GM12878 (cell line): ENCODE measurements around the gene SPDYE3. TPM values are rescaled to one million over a fixed set of nuclear protein-coding genes. Genes with fewer than 3 reads are reported as not detected.
A peak's percentile ranks its signal among the peaks of the same experiment; 100 is the strongest.

ENCODE experiments used
- ATAC-seq: fragments of 200-7000 bp; cut with Tn5 transposase; 3 replicates; pipeline ENCODE4 v1.9.1; 2020; ENCODE audit warnings: mild to moderate bottlenecking, moderate library complexity
- BruUV-seq: library from RNA; stranded (reverse); fragments of 400-500 nt; replicated peaks from 2 replicates; lab custom pipeline; 2021; lab: Mats Ljungman, UMichigan
- CTCF ChIA-PET: fragments of 300-600 bp; sonication (Branson Sonifier 250); formaldehyde crosslinking; extraction: SDS; loops from one replicate; lab custom pipeline; 2021; ENCODE audit warnings: inconsistent platforms; lab: Yijun Ruan, JAX
- POLR2A ChIA-PET: fragments of 350-600 bp; formaldehyde crosslinking; extraction: SDS; loops from one replicate; lab custom pipeline; 2021; ENCODE audit warnings: inconsistent platforms; lab: Charles Lee
- RAD21 ChIA-PET: fragments of 300-600 bp; sonication (Branson Sonifier 250); formaldehyde crosslinking; loops from one replicate; lab custom pipeline; 2023; ENCODE audit warnings: antibody characterized with exemption; ENCODE audit not compliant: unreplicated experiment; lab: Charles Lee
- SMC1A ChIA-PET: fragments of 300-600 bp; sonication (Branson Sonifier 250); formaldehyde crosslinking; loops from one replicate; lab custom pipeline; 2023; ENCODE audit not compliant: unreplicated experiment, uncharacterized antibody; lab: Charles Lee
- DNase-seq: peaks from one replicate; pipeline ENCODE4 v3.0.0-alpha.2; 2011; ENCODE audit warnings: low read depth, low spot score
- FAIRE-seq: peaks from 3 replicates; lab custom pipeline; 2011; peaks lifted over from hg19 to GRCh38; lab: Jason Lieb, UNC
- H2AFZ ChIP-seq: 2 replicates; pipeline ENCODE4 v1.6.0; 2011; ENCODE audit warnings: low read depth, low read length, control low read depth; ENCODE audit not compliant: control insufficient read depth
- H3K27ac ChIP-seq: 2 replicates; pipeline ENCODE4 v1.5.1; 2011; ENCODE audit warnings: control low read depth; ENCODE audit not compliant: control insufficient read depth, insufficient read depth
- H3K27me3 ChIP-seq, 2 experiments: replicated peaks in 1 of 2; 2 replicates each; pipeline versions ENCODE4 v1.6.0 to v1.6.1; 2011; ENCODE audit warnings: low read length in 1 of 2; ENCODE audit not compliant: control insufficient read depth in 2 of 2, insufficient read depth in 2 of 2
- H3K36me3 ChIP-seq, 2 experiments: 2 replicates each; pipeline ENCODE4 v1.5.1; 2011; ENCODE audit warnings: low read length in 1 of 2; ENCODE audit not compliant: control insufficient read depth in 2 of 2, insufficient read depth in 2 of 2
- H3K4me1 ChIP-seq: 2 replicates; pipeline ENCODE4 v1.6.1; 2011; ENCODE audit warnings: mild to moderate bottlenecking, low read length, moderate library complexity, mixed read lengths; ENCODE audit not compliant: control insufficient read depth, insufficient read depth
- H3K4me2 ChIP-seq: 2 replicates; pipeline ENCODE4 v1.6.0; 2011; ENCODE audit warnings: control low read depth; ENCODE audit not compliant: control insufficient read depth, insufficient read depth
- H3K4me3 ChIP-seq: fragments of 200-600 bp; sonication (generic); 2 replicates; pipeline ENCODE4 v1.5.1; 2016
- H3K79me2 ChIP-seq: 2 replicates; pipeline ENCODE4 v1.6.0; 2011; ENCODE audit warnings: low read length; ENCODE audit not compliant: control insufficient read depth, insufficient read depth
- H3K9ac ChIP-seq: 2 replicates; pipeline ENCODE4 v1.8.0; 2011; ENCODE audit warnings: low read length, control low read depth, mixed read lengths; ENCODE audit not compliant: control insufficient read depth, insufficient read depth
- H3K9me3 ChIP-seq: replicated peaks from 3 replicates; pipeline ENCODE4 v1.5.1; 2011; ENCODE audit warnings: mild to moderate bottlenecking, low read length; ENCODE audit not compliant: control insufficient read depth, insufficient read depth
- H4K20me1 ChIP-seq: 2 replicates; pipeline ENCODE4 v1.6.0; 2011; ENCODE audit not compliant: control insufficient read depth, insufficient read depth
- E2F8 ChIP-seq: fragments of 450-650 bp; IDR thresholded peaks from 2 replicates; pipeline ENCODE4 v1.6.1; 2018; ENCODE audit warnings: mild to moderate bottlenecking, low read depth, moderate library complexity; ENCODE audit not compliant: partially characterized antibody
- FOXK2 ChIP-seq: fragments of 450-650 bp; IDR thresholded peaks from 2 replicates; pipeline ENCODE4 v1.6.1; 2017; ENCODE audit warnings: mild to moderate bottlenecking, moderate library complexity
- HDGF ChIP-seq: fragments of 450-650 bp; IDR thresholded peaks from 2 replicates; pipeline ENCODE4 v1.6.1; 2016; ENCODE audit warnings: antibody characterized with exemption
- HSF1 ChIP-seq: fragments of 150-350 bp; IDR thresholded peaks from 2 replicates; pipeline ENCODE4 v1.6.1; 2014; ENCODE audit warnings: mild to moderate bottlenecking, low read depth, low read length
- IKZF1 ChIP-seq: fragments of 450-650 bp; conservative IDR thresholded peaks from 2 replicates; pipeline ENCODE4 v1.6.1; 2017; ENCODE audit warnings: antibody characterized with exemption, mild to moderate bottlenecking
- MTA3 ChIP-seq: IDR thresholded peaks from 2 replicates; pipeline ENCODE4 v1.6.1; 2012; ENCODE audit warnings: low read length, inconsistent platforms, borderline replicate concordance
- NBN ChIP-seq: fragments of 450-650 bp; IDR thresholded peaks from 2 replicates; pipeline ENCODE4 v1.6.1; 2016
- PML ChIP-seq: IDR thresholded peaks from 2 replicates; pipeline ENCODE4 v1.6.1; 2012; ENCODE audit warnings: low read length, inconsistent platforms
- POLR2A ChIP-seq: IDR thresholded peaks from 2 replicates; pipeline ENCODE4 v1.6.1; 2011; ENCODE audit warnings: low read depth, mild to moderate bottlenecking, low read length
- POU2F2 ChIP-seq: IDR thresholded peaks from 3 replicates; pipeline ENCODE4 v1.6.1; 2011; ENCODE audit warnings: low read depth, mild to moderate bottlenecking, low read length, borderline replicate concordance
- SMAD1 ChIP-seq: fragments of 450-650 bp; IDR thresholded peaks from 2 replicates; pipeline ENCODE4 v1.6.1; 2018; ENCODE audit warnings: mild to moderate bottlenecking, low read depth; ENCODE audit not compliant: partially characterized antibody
- SREBF2 ChIP-seq: IDR thresholded peaks from 2 replicates; pipeline ENCODE4 v1.6.1; 2012; ENCODE audit warnings: mild to moderate bottlenecking, low read length
- ZNF217 ChIP-seq: fragments of 450-650 bp; IDR thresholded peaks from 2 replicates; pipeline ENCODE4 v1.6.1; 2017; ENCODE audit warnings: antibody characterized with exemption, mild to moderate bottlenecking
- WGBS: methylation state at CpG from one replicate; pipeline ENCODE4 v1.1.6; 2016; ENCODE audit warnings: low lambda C conversion rate; ENCODE audit not compliant: insufficient replicate concordance, insufficient coverage; ENCODE audit errors: missing lambda C conversion rate; 5-methylcytosine and 5-hydroxymethylcytosine counted together
- in situ Hi-C: fragments of 300-500 bp; cut with MboI; formaldehyde crosslinking; loops from 9 replicates; pipeline ENCODE4 v1.14.3; 2018; ENCODE audit warnings: mixed read lengths
- intact Hi-C: fragments of 100-400 bp; cut with micrococcal nuclease; formaldehyde crosslinking; loops from one replicate; pipeline ENCODE4 v1.14.2; 2022; ENCODE audit not compliant: unreplicated experiment
- polyA plus RNA-seq, 11 experiments: library from polyadenylated mRNA; depleted of rRNA in 4 of 11; unstranded in 6 of 11; stranded (reverse) in 5 of 11; fragments of >200 nt; fragmentation: Nextera tagmentation in 4 of 11; fragmentation: Illumina TruSeq in 1 of 11; extraction: Ambion mirVana in 4 of 11; extraction: Trizol in 1 of 11; gene quantifications; 1 replicate in 1 of 11; 2 replicates in 10 of 11; pipeline versions ENCODE4 v1.2.1 to v1.2.3, GENCODE V29; 2011 to 2016; ENCODE audit warnings: inconsistent platforms in 2 of 11, missing spikeins in 2 of 11, low read depth in 1 of 11
- total RNA-seq, 4 experiments: library from RNA; depleted of rRNA in 3 of 4; stranded (reverse); fragments of >200 nt in 3 of 4; fragmentation: Illumina TruSeq in 1 of 4; extraction: Trizol in 1 of 4; gene quantifications; 2 replicates each; pipeline versions ENCODE4 v1.2.1 to v1.2.3, GENCODE V29; 2013 to 2021
- TF ChIP-seq, protein P1 (sequence below): IDR thresholded peaks from 2 replicates; pipeline ENCODE4 v1.6.1; 2012; ENCODE audit warnings: improper control_type of control experiment, low read depth, low read length; ENCODE audit not compliant: insufficient replicate concordance

The SPDYE3 gene
- total and polyA plus RNA-seq, 10 of the 15 experiments (the other 5 are each of a cell fraction or from before 2014, with no cell fraction given): 0.03 to 9.4 (median 1.4) TPM; not detected in 4

GRCh38 chr7:100367251-100367620, 59.7 kb downstream of the SPDYE3 start:
- Histone ChIP-seq H3K4me3 (no peak overlapping the region), H3K27ac (peak overlapping the region; percentile 95), H2AFZ (no peak overlapping the region), H3K4me1 (peaks cover 61% of the 10 kb centered on the region), H3K9me3 (no peaks in the 10 kb centered on the region), H4K20me1 (no peaks in the 10 kb centered on the region), H3K79me2 (no peaks in the 10 kb centered on the region), H3K27me3 (no peaks in the 10 kb centered on the region), H3K36me3 (peaks cover 0 to 7% of the 10 kb centered on the region in 2 experiments; a peak in 3 of 4 replicates), H3K9ac (peak overlapping the region; percentile 65; the same call in 1 of the 2 replicates), H3K4me2 (peak overlapping the region; percentile 74)
- RAD21 ChIA-PET: interaction anchor here (1.0 to 2.5 kb wide), 6 partner anchors 18 to 177 kb away, joined by 3 to 20 read pairs (median 5); no protein-coding TSS in a partner anchor
- BruUV-seq: no TSS peak
- SMC1A ChIA-PET: interaction anchor here (0.8 to 3.6 kb wide), 4 partner anchors 7 to 45 kb away, joined by 3 to 16 read pairs (median 4); no protein-coding TSS in a partner anchor
- no peak for FAIRE-seq
- WGBS: 71% methylated on average over 7 of the region's 8 CpGs
- in situ Hi-C loops: no loop called here
- intact Hi-C loops: loop anchor here (2.0 to 10.0 kb wide), 2 partner anchors 40 to 178 kb away; no protein-coding TSS in a partner anchor
- DNase-seq: no peak
- TF ChIP-seq, protein P1, sequence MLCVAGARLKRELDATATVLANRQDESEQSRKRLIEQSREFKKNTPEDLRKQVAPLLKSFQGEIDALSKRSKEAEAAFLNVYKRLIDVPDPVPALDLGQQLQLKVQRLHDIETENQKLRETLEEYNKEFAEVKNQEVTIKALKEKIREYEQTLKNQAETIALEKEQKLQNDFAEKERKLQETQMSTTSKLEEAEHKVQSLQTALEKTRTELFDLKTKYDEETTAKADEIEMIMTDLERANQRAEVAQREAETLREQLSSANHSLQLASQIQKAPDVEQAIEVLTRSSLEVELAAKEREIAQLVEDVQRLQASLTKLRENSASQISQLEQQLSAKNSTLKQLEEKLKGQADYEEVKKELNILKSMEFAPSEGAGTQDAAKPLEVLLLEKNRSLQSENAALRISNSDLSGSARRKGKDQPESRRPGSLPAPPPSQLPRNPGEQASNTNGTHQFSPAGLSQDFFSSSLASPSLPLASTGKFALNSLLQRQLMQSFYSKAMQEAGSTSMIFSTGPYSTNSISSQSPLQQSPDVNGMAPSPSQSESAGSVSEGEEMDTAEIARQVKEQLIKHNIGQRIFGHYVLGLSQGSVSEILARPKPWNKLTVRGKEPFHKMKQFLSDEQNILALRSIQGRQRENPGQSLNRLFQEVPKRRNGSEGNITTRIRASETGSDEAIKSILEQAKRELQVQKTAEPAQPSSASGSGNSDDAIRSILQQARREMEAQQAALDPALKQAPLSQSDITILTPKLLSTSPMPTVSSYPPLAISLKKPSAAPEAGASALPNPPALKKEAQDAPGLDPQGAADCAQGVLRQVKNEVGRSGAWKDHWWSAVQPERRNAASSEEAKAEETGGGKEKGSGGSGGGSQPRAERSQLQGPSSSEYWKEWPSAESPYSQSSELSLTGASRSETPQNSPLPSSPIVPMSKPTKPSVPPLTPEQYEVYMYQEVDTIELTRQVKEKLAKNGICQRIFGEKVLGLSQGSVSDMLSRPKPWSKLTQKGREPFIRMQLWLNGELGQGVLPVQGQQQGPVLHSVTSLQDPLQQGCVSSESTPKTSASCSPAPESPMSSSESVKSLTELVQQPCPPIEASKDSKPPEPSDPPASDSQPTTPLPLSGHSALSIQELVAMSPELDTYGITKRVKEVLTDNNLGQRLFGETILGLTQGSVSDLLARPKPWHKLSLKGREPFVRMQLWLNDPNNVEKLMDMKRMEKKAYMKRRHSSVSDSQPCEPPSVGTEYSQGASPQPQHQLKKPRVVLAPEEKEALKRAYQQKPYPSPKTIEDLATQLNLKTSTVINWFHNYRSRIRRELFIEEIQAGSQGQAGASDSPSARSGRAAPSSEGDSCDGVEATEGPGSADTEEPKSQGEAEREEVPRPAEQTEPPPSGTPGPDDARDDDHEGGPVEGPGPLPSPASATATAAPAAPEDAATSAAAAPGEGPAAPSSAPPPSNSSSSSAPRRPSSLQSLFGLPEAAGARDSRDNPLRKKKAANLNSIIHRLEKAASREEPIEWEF: no peak
- TF ChIP-seq SMAD1: no peak
- TF ChIP-seq ZNF217: no peak
- 0 out of 2 replicates have a peak, but pooled peaks have one; percentile 44 for TF ChIP-seq PML
- TF ChIP-seq HSF1: no peak
- no peak for TF ChIP-seq FOXK2
- TF ChIP-seq POU2F2: no peak
- no peak for TF ChIP-seq POLR2A
- no peak for TF ChIP-seq E2F8
- TF ChIP-seq SREBF2: no peak
- 0 out of 2 replicates have a peak, but pooled peaks have one; percentile 27 for TF ChIP-seq IKZF1
- no peak for TF ChIP-seq HDGF
- TF ChIP-seq MTA3: peak; percentile 71; the same call in 1 of the 2 replicates
- TF ChIP-seq NBN: no peak
- ATAC-seq: no peak
- CTCF ChIA-PET: interaction anchor here (1.0 to 3.3 kb wide), 2 partner anchors 40 to 159 kb away, joined by 4 to 39 read pairs; no protein-coding TSS in a partner anchor
- POLR2A ChIA-PET: interaction anchor here (0.8 to 1.0 kb wide), 6 partner anchors 62 to 174 kb away, joined by 3 to 7 read pairs (median 3); partner anchors contain the start of gene ZCWPW1
